Activated B cell treated with CpG ODN at 0.5 μM for 24 hours (primary cell): ENCODE data around the gene MRPL9. TPM values are rescaled to one million over a fixed set of nuclear protein-coding genes. Genes with fewer than 3 reads are reported as not detected.
"Not testable (repeated sequence)": the region's sequence is repeated elsewhere in the genome, so short reads cannot be mapped to it uniquely, and the experiment has no call there.

Source experiments
- ATAC-seq: fragments of 200-7000 bp; cut with Tn5 transposase; one replicate; pipeline ENCODE4 v1.10.0; 2021; ENCODE audit warnings: low read depth, mild to moderate bottlenecking, moderate library complexity
- CTCF ChIA-PET: fragments of 350-600 bp; sonication (Branson Sonifier 250); formaldehyde crosslinking; loops from one replicate; lab custom pipeline; 2021; ENCODE audit warnings: antibody characterized with exemption; lab: Charles Lee
- POLR2A ChIA-PET: fragments of 350-600 bp; sonication (Branson Sonifier 250); formaldehyde crosslinking; loops from one replicate; lab custom pipeline; 2021; ENCODE audit warnings: antibody characterized with exemption; lab: Charles Lee
- DNase-seq: peaks from one replicate; pipeline ENCODE4 v3.0.0; 2022
- H3K27ac Mint-ChIP-seq: one replicate; pipeline ENCODE4 v1.8.0; 2020; ENCODE audit warnings: mixed read lengths
- H3K27me3 Mint-ChIP-seq: one replicate; pipeline ENCODE4 v1.8.0; 2021; ENCODE audit warnings: mixed read lengths
- H3K36me3 Mint-ChIP-seq: one replicate; pipeline ENCODE4 v1.8.0; 2021; ENCODE audit warnings: low read depth, mixed read lengths
- H3K4me1 Mint-ChIP-seq: one replicate; pipeline ENCODE4 v1.8.0; 2021; ENCODE audit warnings: mixed read lengths
- H3K4me3 Mint-ChIP-seq: one replicate; pipeline ENCODE4 v1.8.0; 2020; ENCODE audit warnings: mild to moderate bottlenecking, mixed read lengths
- H3K9me3 Mint-ChIP-seq: one replicate; pipeline ENCODE4 v1.8.0; 2020; ENCODE audit warnings: mixed read lengths
- CTCF ChIP-seq: fragments of 200-600 bp; IDR thresholded peaks from one replicate; pipeline ENCODE4 v1.8.0; 2022; ENCODE audit warnings: antibody characterized with exemption, mild to moderate bottlenecking
- intact Hi-C: fragments of 100-400 bp; cut with micrococcal nuclease; formaldehyde crosslinking; loops from one replicate; pipeline ENCODE4 v1.15.1; 2024
- total RNA-seq: library from RNA; stranded (reverse); gene quantifications from 2 replicates; pipeline ENCODE4 v1.2.3, GENCODE V29; 2022

MRPL9 gene
- total RNA-seq, 1 donor from 2014 or later = 96.2 TPM

GRCh38 chr1:151777317-151777716, 14.0 kb upstream of the MRPL9 start:
- Mint-ChIP-seq H3K27me3 (no peaks in the 10 kb centered on the region), H3K4me1 (no peaks in the 10 kb centered on the region), H3K9me3 (no peaks in the 10 kb centered on the region), H3K36me3 (peaks cover 61% of the 10 kb centered on the region), H3K4me3 (no peak overlapping the region), H3K27ac (no peak overlapping the region)
- ChIA-PET POLR2A (interaction anchor here (1.5 kb wide), 1 partner anchor 14 kb away, joined by 4 read pairs; the partner anchor contains the start of gene MRPL9), CTCF (interaction anchor here (0.9 kb wide), 1 partner anchor 12 kb away, joined by 3 read pairs; the partner anchor contains the start of gene TDRKH)
- no peak for TF ChIP-seq CTCF
- no peak for ATAC-seq
- intact Hi-C loops = no loop called here
- DNase-seq = no peak

GRCh38 chr1:151776665-151777062, 13.4 kb upstream of the MRPL9 start:
- intact Hi-C loops = no loop called here
- ChIA-PET CTCF (interaction anchor here (0.9 kb wide), 1 partner anchor 13 kb away, joined by 3 read pairs; the partner anchor contains the start of gene TDRKH), POLR2A (interaction anchor here (1.5 kb wide), 1 partner anchor 13 kb away, joined by 4 read pairs; the partner anchor contains the start of gene MRPL9)
- ATAC-seq (no peak), DNase-seq (no peak)
- Mint-ChIP-seq H3K36me3 (peaks cover 57% of the 10 kb centered on the region), H3K4me3 (no peak overlapping the region), H3K27ac (no peak overlapping the region), H3K9me3 (no peaks in the 10 kb centered on the region), H3K27me3 (no peaks in the 10 kb centered on the region), H3K4me1 (no peaks in the 10 kb centered on the region)
- no peak for TF ChIP-seq CTCF

- peaks cover 53% of the 10 kb centered on the region for H3K36me3 Mint-ChIP-seq
- H3K4me1 Mint-ChIP-seq = no peaks in the 10 kb centered on the region
- intact Hi-C loops = no loop called here
- no peak overlapping the region for H3K4me3 Mint-ChIP-seq
- no peak for TF ChIP-seq CTCF
- DNase-seq = no peak
- H3K27me3 Mint-ChIP-seq = no peaks in the 10 kb centered on the region
- no peak overlapping the region for H3K27ac Mint-ChIP-seq
- CTCF ChIA-PET = interaction anchor here (0.9 kb wide), 1 partner anchor 14 kb away, joined by 3 read pairs; the partner anchor contains the start of gene TDRKH
- H3K9me3 Mint-ChIP-seq = no peaks in the 10 kb centered on the region
- no peak for ATAC-seq
- POLR2A ChIA-PET = interaction anchor here (1.5 kb wide), 1 partner anchor 13 kb away, joined by 4 read pairs; the partner anchor contains the start of gene MRPL9
These were observed 12.8 kb upstream of the MRPL9 start for GRCh38 chr1:151775894-151776664.

- ATAC-seq (no peak), DNase-seq (no peak)
- intact Hi-C loops = no loop called here
- ChIA-PET POLR2A (no interaction called here), CTCF (no interaction called here)
- Mint-ChIP-seq H3K4me1 (no peaks in the 10 kb centered on the region), H3K9me3 (no peaks in the 10 kb centered on the region), H3K27ac (no peak overlapping the region), H3K27me3 (no peaks in the 10 kb centered on the region), H3K4me3 (no peak overlapping the region), H3K36me3 (peaks cover 45% of the 10 kb centered on the region)
- no peak for TF ChIP-seq CTCF
These were observed 11.1 kb upstream of the MRPL9 start for GRCh38 chr1:151774256-151774922.

- DNase-seq (no peak), ATAC-seq (no peak)
- peaks cover 38% of the 10 kb centered on the region for H3K36me3 Mint-ChIP-seq
- ChIA-PET CTCF (no interaction called here), POLR2A (no interaction called here)
- TF ChIP-seq CTCF = no peak
- H3K9me3 Mint-ChIP-seq = no peaks in the 10 kb centered on the region
- intact Hi-C loops = no loop called here
- no peak overlapping the region for H3K4me3 Mint-ChIP-seq
- H3K27me3 Mint-ChIP-seq = no peaks in the 10 kb centered on the region
- no peak overlapping the region for H3K27ac Mint-ChIP-seq
- no peaks in the 10 kb centered on the region for H3K4me1 Mint-ChIP-seq
These were observed 10.4 kb upstream of the MRPL9 start for GRCh38 chr1:151773702-151774101.

GRCh38 chr1:151769270-151769669, 6.0 kb upstream of the MRPL9 start:
- ATAC-seq, POLR2A ChIA-PET, intact Hi-C loops, DNase-seq, H3K4me1 Mint-ChIP-seq, H3K27me3 Mint-ChIP-seq, CTCF ChIA-PET, H3K27ac Mint-ChIP-seq, H3K4me3 Mint-ChIP-seq, H3K36me3 Mint-ChIP-seq, H3K9me3 Mint-ChIP-seq: not testable (repeated sequence)

GRCh38 chr1:151768351-151769066, 5.2 kb upstream of the MRPL9 start:
- H3K36me3 Mint-ChIP-seq, H3K27me3 Mint-ChIP-seq, DNase-seq, H3K9me3 Mint-ChIP-seq, ATAC-seq, intact Hi-C loops, POLR2A ChIA-PET, CTCF ChIA-PET, H3K27ac Mint-ChIP-seq, H3K4me3 Mint-ChIP-seq, H3K4me1 Mint-ChIP-seq: not testable (repeated sequence)
